GM15510 (cell line): ENCODE data around the gene LIF.

Source experiments
- POLR2A ChIP-seq: IDR thresholded peaks from 3 replicates; pipeline ENCODE4 v1.6.1; 2011; ENCODE audit warnings: borderline replicate concordance; ENCODE audit not compliant: insufficient read length; ENCODE audit errors: extremely low read depth

The LIF gene

GRCh38 chr22:30191040-30191701, 55.4 kb downstream of the LIF start:
- no peak for TF ChIP-seq POLR2A

GRCh38 chr22:30190574-30190973, 56.0 kb downstream of the LIF start:
- no peak for TF ChIP-seq POLR2A
